M059J (cell line): ENCODE measurements around the gene NCMAP. TPM values are rescaled to one million over a fixed set of nuclear protein-coding genes. Genes with fewer than 3 reads are reported as not detected.
"Not testable (repeated sequence)": the region's sequence is repeated elsewhere in the genome, so short reads cannot be mapped to it uniquely, and the experiment has no call there.

Source experiments
- DNase-seq: peaks from one replicate; pipeline ENCODE4 v3.0.0-alpha.2; 2012; ENCODE audit warnings: low read depth
- total RNA-seq: library from RNA; depleted of rRNA; stranded (reverse); fragments of >200 nt; shearing (Covaris generic); gene quantifications from 2 replicates; pipeline ENCODE4 v1.2.3, GENCODE V29; 2014

NCMAP gene
- total RNA-seq, 1 experiment from 2014 or later: not detected

DNA sequence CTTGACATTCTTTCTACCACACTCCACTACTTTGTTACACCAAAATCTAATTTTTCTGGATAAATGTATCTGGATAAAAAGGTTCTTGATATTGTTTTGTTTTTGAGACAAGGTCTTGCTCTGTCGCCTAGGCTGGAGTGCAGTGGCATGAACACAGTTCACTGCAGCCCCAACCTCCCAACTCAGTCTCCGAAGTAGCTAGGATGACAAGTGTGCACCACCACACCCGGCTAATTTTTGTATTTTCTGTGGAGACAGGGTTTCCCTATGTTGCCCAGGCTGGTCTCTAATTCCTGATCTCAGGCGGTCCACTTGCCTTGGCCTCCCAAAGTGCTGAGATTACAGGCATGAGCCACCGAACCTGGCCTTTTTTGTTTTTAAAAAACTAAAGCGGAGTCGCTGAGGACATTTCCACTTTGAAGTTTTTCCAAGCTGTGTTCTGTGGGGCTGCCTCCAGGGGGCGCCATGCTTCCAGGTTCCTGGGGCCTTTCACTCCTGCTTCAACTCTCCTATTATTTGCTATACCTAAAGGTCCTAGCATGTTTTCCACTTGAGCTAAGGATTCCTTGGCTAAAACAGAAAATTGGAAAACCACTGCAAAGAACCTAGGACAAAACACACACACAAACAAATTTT is 14.1 kb upstream of the NCMAP start:
- no peak for DNase-seq

DNA sequence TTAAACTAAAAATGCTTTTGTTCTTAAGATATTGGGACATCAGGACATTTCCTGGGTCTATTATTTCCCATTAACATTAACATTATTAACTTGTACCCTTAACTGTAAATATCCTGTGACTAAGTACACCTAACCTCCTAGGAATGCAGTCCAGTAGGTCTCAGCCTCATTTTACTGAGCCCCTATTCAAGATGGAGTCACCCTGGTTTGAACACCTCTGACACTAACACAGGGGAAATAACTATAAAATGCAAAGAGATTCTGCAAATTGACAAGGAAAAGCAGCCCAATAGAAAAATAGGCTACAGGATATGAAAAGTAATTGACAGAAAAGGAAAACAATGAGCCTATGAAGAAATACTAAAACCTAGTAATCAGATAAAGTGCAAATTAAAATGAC is 11.6 kb upstream of the NCMAP start:
- peak; percentile 26 for DNase-seq

DNA sequence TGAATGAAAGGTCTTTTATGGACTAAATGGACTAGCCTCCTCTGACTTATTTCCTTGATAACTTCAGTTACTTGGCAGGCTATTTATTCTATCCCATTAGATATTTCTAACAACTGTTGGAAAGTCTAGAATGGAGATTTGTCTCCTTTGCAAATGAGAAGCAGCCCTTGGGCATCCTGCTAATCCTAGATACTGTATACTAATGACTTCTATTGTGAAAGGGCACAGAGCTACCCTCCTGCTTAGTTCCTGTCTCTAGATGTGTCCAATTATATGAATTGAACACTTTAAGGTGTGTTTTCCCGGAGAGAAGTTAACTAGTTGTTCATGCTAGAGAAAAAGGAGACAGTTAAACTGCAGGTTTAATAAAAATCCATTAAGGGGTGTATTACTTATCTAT is 10.2 kb upstream of the NCMAP start:
- no peak for DNase-seq

DNA sequence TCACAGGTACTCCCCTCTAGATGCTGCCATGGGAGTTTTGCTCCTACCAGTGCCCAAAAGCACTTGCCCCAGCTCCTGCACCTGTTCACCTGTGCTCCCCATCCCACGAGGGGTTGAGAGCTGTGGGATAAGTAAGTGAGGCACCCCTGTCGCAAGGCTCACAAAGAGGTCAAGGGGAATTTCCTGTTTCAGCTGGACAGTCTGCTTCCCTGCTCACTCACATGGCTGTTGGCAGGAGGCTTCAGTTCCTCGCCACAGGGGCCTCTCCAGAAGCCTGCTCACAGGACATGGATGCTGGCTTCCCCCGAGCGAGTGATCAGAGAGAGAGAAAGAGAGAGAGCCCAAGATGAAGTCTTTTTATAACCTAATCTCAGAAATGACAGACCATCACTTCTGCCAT is 8.7 kb upstream of the NCMAP start:
- DNase-seq: no peak

DNA sequence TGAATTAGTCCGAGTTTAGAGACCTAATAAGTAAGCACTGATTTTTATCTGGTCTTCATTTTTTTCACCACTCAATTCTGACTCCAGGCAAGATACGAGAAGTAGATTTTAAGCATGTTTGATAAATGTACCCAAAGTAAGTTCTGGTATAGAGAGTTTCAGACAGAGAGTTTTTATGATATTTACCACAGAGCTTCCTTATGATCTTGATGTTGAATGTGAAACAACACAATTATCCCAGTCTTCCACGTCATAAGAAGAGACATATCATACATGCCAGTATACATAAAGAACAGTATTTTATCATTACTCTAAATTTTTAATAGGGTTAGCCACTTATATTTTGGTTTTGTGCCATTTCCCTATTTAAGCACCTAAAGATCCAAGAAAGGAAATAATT is 7.8 kb upstream of the NCMAP start:
- DNase-seq: no peak

DNA sequence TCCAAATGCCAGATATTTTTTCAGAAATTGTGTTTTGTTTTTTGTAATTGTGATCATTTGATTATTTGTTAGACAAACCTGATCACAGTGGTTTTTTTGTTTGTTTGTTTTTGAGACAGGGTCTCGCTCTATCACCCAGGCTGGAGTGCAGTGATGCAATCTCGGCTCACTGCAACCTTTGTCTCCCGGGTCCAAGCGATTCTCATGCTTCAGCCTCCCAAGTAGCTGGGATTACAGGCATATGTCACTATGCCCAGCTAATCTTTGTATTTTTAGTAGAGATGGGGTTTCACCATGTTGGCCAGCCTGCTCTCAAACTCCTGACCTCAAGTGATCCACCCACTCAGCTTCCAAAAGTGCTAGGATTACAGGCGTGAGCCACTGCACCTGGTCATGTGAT is 6.7 kb upstream of the NCMAP start:
- not testable (repeated sequence) for DNase-seq

DNA sequence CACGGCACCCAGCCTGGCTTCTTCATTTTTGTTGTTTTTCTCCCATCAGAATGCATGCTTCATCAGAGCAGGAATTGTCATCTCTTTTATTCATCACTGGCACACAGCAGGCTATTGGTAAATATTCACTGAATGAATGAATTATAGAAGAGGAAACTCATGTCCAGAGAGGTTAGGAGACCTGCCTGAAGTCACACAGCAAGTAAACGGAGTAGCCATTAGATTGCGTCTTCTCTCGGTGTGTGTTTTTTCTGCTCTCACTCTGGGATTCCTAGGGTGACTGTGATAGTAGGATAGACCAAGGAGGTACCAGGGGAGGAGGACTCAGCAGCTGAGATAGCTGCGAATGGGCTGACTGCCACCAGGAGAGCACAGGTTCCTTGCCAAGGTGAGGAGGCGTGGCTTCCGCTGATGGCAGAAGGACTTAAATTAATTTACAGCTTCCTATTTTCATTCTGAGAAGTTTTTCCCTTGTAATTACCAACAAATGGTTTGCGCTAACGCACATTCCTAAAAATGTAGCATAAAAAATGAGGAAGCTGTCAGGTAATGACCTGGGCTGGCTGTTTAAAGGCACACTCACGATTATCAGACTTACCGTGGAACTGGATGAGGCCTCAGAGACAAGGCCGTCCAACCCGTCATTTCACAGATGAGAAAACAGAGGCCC is 4.5 kb upstream of the NCMAP start:
- no peak for DNase-seq

DNA sequence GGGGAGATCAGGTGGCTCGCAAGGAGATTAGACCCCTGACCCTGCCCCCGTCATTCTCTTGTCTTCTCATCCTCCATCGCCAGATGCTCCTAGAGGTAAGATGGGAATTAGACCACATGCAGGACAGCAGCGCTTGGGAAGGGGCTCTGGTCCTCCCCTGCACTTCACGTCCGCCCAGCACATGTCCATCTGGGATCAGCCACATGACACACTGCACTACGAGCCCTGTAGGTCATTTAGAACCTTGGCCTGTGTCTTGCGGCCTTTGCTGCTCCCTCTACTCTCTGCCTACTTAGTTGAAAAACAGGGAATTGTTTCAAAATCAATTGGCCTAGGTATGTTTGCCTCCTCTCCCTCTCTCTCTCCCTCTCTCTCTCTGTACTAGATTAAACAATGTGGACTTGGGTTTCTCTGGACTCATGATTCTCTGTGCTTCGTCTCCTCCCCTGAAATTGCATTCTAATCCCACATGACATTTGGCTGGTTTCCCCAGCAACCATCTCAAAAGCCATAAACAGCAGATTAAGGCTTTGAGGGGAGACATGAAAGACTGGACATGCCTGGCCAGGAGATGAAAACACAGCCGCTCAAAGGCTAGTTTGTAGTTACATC is 3.8 kb upstream of the NCMAP start:
- peak; percentile 54 for DNase-seq

DNA sequence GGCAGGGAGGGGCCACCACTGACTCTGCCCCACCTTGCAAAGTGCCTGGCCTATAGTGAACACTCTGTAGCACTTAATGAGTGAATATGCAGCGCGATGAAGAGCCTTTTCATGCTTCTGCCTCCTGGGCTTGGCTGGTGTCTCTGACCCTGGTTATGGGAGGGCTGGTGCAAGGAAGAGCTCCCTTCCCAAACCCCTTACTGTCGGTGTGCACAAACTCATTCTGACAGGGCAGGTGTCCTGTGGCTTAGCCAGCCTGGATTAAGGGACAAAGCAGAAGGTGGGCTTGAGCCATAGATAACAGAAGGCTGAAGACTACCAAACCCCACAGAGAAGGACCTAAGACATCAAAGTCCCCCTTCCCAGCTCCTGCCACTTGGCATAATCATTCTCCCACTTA is 2.0 kb upstream of the NCMAP start:
- DNase-seq: no peak

DNA sequence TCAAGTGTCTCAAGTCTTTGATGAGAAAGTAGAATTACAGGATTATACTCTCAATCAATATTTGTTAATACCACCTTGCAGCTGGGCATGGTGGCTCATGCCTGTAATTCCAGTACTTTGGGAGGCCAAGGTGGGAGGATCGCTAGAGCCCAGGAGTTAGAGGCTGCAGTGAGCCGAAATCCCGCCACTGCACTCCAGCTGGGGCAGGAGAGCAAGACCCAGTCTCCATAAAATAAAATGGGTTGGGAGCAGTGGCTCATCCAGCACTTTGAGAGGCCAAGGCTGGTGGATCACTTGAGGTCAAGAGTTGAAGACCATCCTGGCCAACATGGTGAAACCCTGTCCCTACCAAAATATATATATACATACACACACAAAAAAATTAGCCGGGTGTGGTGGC is 1.2 kb upstream of the NCMAP start:
- no peak for DNase-seq

DNA sequence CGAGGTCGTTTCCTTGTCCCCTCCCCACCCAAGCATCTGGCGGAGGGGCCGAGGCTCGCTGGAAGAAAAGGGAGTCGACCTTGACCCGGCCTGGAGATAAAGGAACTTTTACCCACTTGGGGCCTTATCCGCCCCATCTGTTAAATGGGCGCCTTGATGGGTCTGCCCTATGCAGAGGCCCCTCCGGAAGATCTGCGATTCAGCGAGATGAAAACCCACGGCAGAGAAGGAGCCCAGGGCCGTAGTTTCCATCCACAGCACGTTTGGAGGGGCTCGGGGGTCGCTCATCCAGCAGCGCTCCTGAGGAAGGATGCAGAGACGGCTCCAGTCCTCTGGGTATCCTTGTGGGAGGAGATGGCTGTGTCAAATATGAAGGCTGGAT is 518 bp downstream of the NCMAP start:
- no peak for DNase-seq

DNA sequence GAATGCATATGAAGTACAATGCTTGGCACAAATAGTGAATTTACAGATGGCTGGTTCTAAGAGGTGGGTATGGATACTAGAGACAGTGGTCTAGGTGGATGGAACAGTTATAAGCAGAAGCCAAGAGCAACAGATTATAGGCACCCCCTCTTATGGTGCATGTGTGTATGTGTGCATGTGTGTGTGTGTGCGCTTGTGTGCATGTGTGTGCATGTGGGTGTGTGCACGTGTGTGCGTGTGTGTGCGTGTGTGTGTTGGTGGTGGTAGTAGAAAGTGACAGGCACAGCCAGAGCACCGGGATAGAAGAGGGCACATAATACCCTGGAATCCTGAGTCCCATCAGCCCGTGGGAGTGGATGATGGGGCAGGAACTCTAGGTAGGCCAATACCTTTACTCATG is 1.3 kb downstream of the NCMAP start:
- DNase-seq: no peak

DNA sequence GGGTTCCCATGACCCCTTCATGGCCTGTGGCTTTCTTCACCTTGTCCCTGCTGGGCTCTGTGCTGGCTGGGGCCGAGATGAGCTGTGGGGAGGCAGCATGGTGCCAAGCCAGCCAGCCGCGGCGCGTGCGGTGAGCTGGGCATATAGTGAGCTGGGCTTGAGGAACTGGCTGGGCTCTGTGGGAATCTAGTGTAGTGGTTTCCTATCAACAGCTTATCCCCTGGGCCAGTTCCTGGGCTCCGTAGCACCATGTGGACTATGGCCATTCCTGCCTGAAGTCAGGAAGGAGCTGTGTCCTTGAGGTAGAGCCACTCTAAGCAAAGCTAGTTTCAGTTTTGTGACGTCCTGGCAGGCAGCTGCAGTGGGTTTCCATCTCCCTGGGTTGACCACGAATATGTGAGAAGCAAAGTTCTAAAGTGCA is 1.8 kb downstream of the NCMAP start:
- no peak for DNase-seq

DNA sequence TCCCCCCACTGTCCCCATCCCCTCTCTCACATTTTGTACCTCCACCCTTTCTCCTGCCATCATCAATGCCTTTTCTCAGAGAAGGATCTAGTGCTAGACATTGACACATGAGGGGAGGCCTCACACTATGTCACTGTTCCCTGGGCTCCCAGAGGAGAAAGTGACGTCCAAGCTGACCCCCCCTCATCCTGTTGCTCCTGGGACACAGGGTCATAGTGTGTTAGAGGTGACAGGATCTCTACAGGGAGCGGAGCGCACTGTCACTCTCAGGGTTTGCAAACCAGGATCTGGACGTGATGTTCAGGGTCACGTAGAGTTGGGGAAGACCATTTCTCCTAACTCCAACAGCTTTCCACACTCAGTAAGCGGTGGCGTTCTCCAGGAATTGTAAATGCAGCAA is 2.6 kb downstream of the NCMAP start:
- DNase-seq: no peak

DNA sequence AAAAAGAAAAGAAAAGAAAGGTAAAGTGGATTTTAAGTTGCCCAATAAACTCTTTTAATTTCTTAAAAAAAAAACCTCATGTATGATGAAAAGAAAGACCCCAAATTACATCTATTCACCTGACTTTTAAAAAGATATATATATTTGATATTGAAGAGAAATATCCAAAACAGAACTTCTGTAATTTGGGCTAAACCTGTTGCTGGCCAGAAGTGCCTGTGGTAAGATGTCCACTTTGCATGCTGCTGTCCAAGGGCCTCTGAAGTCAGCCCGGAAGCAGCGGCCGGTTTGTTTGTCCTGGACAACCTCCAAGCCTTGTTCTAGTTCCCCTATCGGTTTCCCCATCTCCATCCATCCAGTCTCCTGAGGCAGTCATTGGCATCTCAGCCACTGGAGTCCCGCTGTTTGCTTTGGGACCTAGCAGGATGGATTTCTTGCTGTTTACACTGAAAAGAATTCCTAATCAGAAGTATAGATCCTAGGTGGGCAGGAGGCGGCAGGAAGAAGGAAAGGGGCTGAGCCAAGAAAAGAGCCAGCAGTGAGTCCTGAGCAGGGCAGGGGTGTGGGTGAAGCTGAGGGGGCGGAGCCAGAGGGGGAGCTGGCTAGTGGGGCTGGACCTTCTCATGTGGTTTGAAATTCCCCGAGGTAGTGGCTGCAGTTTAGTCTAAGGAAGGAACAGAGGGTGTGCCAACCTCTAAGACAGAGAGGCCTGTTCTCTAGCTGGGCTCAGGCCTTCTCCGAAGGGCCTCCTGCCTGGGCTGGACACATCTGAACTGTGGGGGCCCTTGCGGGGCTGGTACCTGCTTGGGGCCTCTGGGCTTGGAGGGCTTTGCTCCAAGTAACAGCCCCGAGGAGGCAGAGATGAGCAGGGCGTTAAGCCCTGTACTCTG is 3.3 kb downstream of the NCMAP start:
- peak; percentile 96 for DNase-seq

DNA sequence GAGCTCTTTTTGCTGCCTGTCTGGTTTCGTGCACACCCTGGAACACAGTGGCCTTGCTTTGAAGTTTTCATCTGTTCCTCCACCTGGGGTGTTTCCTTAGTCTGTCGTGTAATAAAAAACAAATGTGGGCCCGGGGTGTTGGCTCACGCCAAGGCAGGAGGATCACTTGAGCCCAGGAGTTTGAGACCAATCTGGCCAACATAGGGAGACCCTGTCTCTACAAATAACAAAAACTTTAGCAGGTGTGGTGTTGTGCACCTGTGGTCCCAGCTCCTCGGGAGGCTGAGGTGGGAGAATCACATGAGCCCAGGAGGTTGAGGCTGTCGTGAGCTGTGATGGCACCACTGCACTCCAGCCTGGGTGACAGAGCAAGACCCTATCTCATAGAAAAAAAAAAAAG is 4.5 kb downstream of the NCMAP start:
- DNase-seq: no peak

DNA sequence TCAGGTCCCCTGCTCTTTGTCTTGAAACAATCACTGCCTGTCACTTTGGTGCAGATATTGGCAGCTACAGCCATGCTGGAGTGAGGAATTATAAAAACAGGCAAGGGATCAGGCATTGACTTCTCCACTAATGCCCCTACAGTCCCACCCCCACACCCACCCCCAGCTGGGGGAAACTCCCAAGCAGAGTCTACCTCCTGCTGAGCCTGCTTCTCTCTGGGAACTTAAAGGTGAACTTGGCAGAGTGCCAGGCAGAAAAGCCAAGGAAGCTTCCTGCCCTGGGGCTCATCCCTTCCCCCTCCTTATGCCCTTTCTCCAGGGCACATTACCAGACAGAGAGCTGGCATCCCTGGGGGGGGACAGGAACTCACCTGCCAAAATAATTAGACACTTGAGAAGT is 6.7 kb downstream of the NCMAP start:
- peak; percentile 69 for DNase-seq

DNA sequence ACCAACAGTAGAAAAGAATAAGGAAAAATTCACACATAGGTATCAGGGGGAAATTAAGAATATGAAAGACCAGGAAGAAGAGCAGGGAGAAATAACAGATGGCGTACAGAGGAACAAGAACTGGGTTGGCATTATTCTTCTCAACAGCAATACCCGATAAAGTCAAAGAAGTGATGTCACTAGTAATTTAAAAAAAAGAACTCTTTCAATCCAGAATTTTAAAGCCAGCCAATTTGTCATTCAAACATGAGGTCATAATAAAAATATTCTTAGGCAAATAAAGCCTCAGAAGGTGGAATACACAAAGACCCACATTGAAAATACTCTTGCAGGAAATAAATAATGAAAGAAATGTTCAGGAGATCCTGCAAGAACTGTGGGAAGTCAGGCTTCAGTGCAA is 8.8 kb downstream of the NCMAP start:
- no peak for DNase-seq

DNA sequence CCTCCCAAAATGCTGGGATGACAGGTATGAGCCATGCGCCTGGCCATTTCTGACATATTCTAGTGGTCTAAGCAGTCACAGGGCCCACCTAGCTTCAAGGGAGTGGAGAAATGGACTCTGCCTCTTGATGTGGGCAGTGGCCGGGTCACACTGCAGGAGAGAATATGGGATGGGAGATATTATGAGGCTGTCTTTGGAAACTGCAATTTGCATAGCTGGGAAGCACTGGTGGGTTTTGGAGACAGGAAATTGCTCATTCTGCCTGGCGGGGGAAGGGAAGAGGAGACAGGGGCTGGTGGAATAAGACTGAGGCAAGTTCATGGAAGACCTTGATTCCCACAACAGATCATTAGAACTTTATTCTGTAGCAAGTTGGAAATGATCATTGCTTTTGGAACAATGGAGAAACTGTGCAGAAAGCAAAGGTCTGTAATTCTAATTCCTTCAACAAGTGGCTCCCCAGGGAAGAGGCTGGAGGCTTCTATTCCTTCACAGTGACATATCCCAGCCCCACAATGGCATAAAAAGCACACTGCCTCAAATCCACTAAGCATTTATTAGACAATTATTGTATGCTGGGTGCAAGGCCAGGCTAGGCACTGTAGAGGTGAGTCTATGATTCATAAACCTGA is 10.5 kb downstream of the NCMAP start:
- peak; percentile 53 for DNase-seq

DNA sequence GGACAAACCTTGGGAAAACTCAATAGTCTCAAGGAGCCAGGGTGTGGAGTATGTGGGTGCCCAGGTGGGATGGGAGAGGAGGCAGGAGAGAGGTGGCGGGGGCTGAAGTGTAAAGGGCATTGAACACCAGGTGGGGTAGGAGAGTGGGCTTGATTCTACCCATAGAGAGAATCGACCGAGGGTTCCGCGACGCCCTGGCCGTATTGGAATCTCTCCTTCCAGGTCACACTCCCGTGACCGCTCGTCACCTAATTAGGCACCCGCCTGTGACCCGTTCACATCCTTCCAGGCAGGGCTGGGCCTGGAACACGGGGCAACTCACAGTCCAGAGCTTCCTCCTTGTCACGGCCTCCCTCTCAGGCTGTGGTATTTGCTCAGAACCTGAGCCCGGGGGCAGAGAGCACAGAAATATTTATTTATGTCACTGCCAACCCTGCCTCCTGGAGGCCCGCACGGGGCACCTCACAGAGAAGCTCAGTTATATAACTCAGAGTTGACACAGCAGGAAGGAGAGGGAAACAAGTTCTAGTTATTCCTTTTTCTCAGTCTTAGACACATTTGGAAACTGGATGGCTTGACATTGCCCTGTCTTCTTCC is 12.0 kb downstream of the NCMAP start:
- peak; percentile 78 for DNase-seq

DNA sequence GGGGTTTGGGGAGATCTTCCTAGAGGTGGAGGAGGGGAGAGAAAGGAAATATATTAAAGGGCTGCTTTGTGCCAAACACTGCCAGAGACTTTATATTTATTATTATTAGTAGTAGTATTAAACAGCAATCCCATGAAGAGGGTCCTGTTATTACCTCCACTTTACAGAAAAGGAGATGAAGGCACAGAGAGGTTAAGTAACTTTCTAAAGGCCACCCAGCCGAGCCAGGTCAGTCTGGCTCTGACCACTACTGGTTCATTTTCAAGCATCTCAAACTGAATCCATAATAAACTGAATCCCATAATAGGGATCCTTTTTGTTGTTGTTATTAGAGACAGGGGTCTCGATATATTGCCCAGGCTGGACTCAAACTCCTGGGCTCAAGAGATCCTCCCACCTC is 12.6 kb downstream of the NCMAP start:
- no peak for DNase-seq
